Measurements from ENCODE around the gene KCNMB1.
A peak's percentile ranks its signal among the peaks of the same experiment; 100 is the strongest.

Gene KCNMB1

DNA sequence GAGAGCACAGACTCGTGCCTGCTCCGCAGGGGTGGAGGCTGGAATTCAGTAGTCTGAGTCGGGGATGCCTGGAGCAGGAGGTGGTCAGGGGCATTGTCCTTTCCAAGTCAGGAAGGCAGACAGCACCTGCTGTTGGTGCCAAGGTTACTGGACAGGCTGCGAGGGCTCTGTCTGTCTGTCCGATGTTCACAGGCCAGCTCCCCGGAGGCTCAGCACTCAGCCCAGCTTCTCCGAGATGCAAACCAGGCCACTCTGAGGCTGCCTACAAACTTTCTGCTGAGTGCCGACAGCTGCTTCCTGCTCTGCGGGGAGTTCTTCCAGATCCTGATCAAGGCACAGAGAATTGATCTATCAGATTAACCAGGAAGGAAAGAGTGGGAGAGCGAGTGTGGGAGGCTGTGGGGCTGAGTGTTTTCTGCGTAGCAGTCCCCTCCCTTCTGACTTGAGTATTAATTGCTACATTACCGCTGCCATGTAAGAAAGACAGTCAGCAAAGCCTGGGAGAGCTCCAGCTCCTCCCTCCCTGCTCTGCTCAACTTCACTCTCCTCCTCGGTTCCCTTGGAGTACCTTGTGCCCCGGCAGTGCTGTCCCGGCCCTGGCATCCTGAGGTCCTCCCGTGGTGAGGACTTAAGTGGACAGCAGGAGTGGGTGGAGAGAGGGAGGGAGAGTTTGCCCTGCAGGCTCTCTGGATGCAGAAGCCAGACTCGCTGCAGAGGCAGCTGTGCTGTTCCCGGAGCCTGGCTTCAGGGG lies 36.0 kb downstream of the KCNMB1 start:
- H3K9me3 Mint-ChIP-seq, result no peaks in the 10 kb centered on the region
- peaks cover 30% of the 10 kb centered on the region for H3K27me3 Mint-ChIP-seq
- H3K4me1 Mint-ChIP-seq (ENCODE audit: low read depth), result peaks cover 4% of the 10 kb centered on the region
- no peak overlapping the region for H3K4me3 Mint-ChIP-seq
- DNase-seq, result no peak
- H3K27ac Mint-ChIP-seq, result no peak overlapping the region
- H3K36me3 Mint-ChIP-seq (ENCODE audit: low read depth), result no peaks in the 10 kb centered on the region

DNA sequence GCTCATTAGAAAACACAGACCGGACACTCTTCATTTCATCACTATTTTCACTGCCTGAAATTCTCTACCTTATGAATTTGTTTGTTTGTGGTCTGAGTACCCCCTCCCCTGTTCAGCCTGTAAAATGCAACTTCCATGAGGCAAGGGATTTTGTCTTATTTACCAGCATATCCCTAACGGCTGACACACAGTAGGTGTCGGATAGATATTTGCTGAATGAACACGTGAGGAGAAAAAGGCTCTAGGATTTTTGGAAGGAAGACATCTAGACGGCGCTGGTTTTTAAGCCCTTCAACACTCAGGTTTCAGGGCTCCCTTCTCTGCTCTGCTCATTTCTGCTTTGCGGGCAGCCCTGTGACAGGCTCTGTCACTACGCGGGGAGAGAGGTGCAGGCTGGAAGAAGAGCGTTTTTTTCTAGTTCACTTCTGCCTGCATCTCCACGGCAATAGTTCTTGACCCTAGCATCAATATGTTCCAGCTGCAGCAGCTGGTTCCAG lies 41.0 kb downstream of the KCNMB1 start:
- no peak overlapping the region for H3K4me3 Mint-ChIP-seq

GRCh38 chr5:170347022-170347567 lies 42.1 kb downstream of the KCNMB1 start:
- DNase-seq, result peak; percentile 17
- Mint-ChIP-seq H3K4me3 (no peak overlapping the region), H3K27ac (no peak overlapping the region), H3K27me3 (peaks cover 14% of the 10 kb centered on the region), H3K9me3 (no peaks in the 10 kb centered on the region), H3K36me3 (ENCODE audit: low read depth) (no peaks in the 10 kb centered on the region), H3K4me1 (ENCODE audit: low read depth) (no peaks in the 10 kb centered on the region)

More for the DNA sequence above, 41.0 kb downstream of the KCNMB1 start:
- H3K27me3 Mint-ChIP-seq, result peaks cover 19% of the 10 kb centered on the region
- no peaks in the 10 kb centered on the region for H3K36me3 Mint-ChIP-seq (ENCODE audit: low read depth)
- no peaks in the 10 kb centered on the region for H3K9me3 Mint-ChIP-seq
- H3K4me1 Mint-ChIP-seq (ENCODE audit: low read depth), result peaks cover 2% of the 10 kb centered on the region
- H3K27ac Mint-ChIP-seq, result no peak overlapping the region
- peak; percentile 8 for DNase-seq

DNA sequence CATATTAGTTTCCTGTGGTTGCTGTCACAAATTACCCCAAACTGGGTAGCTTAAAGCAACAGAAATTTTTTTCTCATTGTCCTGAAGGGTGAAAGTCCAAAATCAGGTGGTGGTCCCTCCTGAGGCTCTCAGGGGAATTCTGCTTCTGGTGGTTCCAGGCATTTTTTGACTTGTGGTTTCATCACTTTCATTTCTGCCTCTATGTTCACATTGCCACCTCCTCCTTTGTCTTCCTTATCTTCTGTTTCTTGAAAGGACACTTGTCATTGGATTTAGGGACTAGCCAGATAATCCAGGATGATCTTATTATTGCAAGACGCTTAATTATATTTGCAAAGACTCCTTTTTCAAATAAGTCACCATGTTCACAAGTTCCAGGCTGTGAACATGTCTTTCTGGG lies 43.2 kb downstream of the KCNMB1 start:
- Mint-ChIP-seq H3K4me3 (no peak overlapping the region), H3K27ac (no peak overlapping the region), H3K9me3 (no peaks in the 10 kb centered on the region), H3K27me3 (peaks cover 10% of the 10 kb centered on the region), H3K4me1 (ENCODE audit: low read depth) (no peaks in the 10 kb centered on the region), H3K36me3 (ENCODE audit: low read depth) (no peaks in the 10 kb centered on the region)
- no peak for DNase-seq

DNA sequence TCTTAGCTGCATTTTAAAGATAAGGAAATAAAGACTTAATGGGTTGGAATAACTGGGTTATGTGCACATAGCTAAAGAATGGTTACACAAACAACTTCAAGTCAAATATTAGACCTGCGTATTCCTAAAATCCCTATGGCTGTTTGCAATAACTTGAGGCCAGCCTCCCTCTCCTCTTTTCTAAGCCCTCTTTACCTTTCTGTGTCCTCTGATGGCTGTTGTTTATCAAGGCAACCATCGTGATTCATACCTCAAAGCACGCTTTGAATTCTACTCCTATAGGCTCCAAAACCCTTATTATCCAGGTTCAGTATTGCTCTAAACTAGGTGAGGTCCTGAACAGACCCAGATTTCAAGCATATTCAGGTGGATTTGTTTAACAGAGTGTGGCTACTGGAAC lies 46.0 kb downstream of the KCNMB1 start:
- H3K27me3 Mint-ChIP-seq, result peaks cover 3% of the 10 kb centered on the region

DNA sequence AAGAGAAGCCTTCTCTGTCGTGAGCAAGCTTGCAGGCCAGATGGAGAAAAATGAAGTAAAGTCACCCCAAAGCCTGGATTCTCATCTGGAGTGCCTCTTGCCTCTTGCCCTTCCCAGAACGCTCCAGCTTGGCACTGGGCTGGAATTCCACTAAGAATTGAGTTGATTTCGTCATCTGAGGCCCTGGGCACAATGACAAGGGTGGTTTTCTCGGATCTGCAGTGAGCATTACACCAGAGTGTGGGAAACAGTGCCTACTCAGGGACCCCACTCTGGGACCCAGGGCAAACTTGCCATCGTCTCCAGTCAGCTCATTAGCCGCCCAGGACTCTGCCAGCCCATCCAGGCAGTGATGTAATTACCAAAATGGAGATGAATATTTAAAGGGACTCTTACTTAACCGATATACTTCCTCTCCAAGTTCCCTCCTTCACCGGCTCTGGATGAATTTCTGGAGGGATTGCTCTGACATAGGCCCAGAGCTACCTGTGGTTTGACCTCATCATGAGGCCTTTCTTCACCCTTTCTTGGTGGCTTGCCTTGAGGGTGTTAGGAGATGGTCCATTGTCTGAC lies 46.9 kb downstream of the KCNMB1 start:
- Mint-ChIP-seq H3K4me1 (ENCODE audit: low read depth) (peaks cover 18% of the 10 kb centered on the region), H3K36me3 (ENCODE audit: low read depth) (no peaks in the 10 kb centered on the region), H3K27me3 (no peaks in the 10 kb centered on the region), H3K27ac (no peak overlapping the region), H3K9me3 (no peaks in the 10 kb centered on the region), H3K4me3 (no peak overlapping the region)
- DNase-seq, result no peak

More for the DNA sequence above, 46.0 kb downstream of the KCNMB1 start:
- Mint-ChIP-seq H3K9me3 (no peaks in the 10 kb centered on the region), H3K36me3 (ENCODE audit: low read depth) (no peaks in the 10 kb centered on the region), H3K27ac (no peak overlapping the region), H3K4me1 (ENCODE audit: low read depth) (peaks cover 9% of the 10 kb centered on the region), H3K4me3 (no peak overlapping the region)
- no peak for DNase-seq

GRCh38 chr5:170341545-170341944 lies 47.6 kb downstream of the KCNMB1 start:
- H3K27ac Mint-ChIP-seq, result no peak overlapping the region
- no peaks in the 10 kb centered on the region for H3K9me3 Mint-ChIP-seq
- H3K4me3 Mint-ChIP-seq, result no peak overlapping the region
- H3K36me3 Mint-ChIP-seq (ENCODE audit: low read depth), result no peaks in the 10 kb centered on the region
- no peaks in the 10 kb centered on the region for H3K27me3 Mint-ChIP-seq
- peaks cover 24% of the 10 kb centered on the region for H3K4me1 Mint-ChIP-seq (ENCODE audit: low read depth)
- DNase-seq, result no peak

GRCh38 chr5:170339780-170340167 lies 49.4 kb downstream of the KCNMB1 start:
- no peak overlapping the region for H3K27ac Mint-ChIP-seq
- no peak for DNase-seq
- no peaks in the 10 kb centered on the region for H3K27me3 Mint-ChIP-seq
- H3K36me3 Mint-ChIP-seq (ENCODE audit: low read depth), result no peaks in the 10 kb centered on the region
- no peaks in the 10 kb centered on the region for H3K9me3 Mint-ChIP-seq
- peaks cover 36% of the 10 kb centered on the region for H3K4me1 Mint-ChIP-seq (ENCODE audit: low read depth)
- no peak overlapping the region for H3K4me3 Mint-ChIP-seq

DNA sequence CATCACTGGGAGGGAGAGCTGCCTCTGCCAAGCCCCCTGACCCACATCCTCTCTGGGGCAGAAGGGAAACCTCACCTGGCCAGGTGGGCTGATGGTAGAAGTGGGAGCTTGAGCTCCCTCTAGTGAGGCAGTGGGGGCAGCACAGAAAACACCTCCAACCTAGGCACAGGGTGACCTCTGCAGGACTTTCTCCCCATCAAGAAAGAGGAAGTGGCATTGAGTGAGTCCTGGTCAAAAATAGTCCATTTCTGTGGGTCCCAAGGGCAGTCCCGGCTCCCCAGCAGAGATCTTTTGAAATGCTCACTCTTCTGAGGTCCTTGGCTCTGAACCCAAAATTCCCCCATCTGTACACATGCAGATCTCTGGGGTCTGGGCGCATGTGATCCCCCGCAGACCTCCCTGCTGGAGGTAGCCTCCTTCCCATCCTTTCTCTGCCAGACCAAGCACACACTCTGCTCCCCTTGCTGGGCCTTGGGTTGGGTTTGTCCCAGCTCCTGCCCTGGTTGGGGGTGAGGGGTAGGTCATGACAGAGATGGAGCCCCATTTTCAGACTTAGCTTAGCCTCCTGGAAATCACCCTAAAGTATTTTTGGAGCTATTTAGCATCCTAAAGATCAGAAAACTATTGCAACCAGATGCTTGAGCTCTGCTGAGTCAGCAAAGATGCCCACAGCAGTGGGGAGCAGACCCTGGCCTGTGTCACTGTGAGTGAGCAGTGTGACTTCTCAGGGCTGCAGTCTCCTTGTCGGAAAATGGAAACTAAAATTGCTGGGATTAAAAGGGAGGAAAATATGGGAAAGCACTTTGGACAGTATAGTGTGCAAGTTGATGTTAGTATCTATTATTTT lies 50.0 kb downstream of the KCNMB1 start:
- Mint-ChIP-seq H3K4me1 (ENCODE audit: low read depth) (peaks cover 36% of the 10 kb centered on the region), H3K4me3 (no peak overlapping the region), H3K27ac (peak overlapping the region; percentile 67), H3K9me3 (no peaks in the 10 kb centered on the region), H3K36me3 (ENCODE audit: low read depth) (no peaks in the 10 kb centered on the region), H3K27me3 (no peaks in the 10 kb centered on the region)
- peak; percentile 78 for DNase-seq

- DNase-seq, result no peak
- no peak overlapping the region for H3K4me3 Mint-ChIP-seq
- peaks cover 36% of the 10 kb centered on the region for H3K4me1 Mint-ChIP-seq (ENCODE audit: low read depth)
- H3K27me3 Mint-ChIP-seq, result no peaks in the 10 kb centered on the region
- no peaks in the 10 kb centered on the region for H3K36me3 Mint-ChIP-seq (ENCODE audit: low read depth)
- H3K27ac Mint-ChIP-seq, result peak overlapping the region; percentile 42
- no peaks in the 10 kb centered on the region for H3K9me3 Mint-ChIP-seq
These were observed 50.9 kb downstream of the KCNMB1 start for GRCh38 chr5:170338291-170338690.

DNA sequence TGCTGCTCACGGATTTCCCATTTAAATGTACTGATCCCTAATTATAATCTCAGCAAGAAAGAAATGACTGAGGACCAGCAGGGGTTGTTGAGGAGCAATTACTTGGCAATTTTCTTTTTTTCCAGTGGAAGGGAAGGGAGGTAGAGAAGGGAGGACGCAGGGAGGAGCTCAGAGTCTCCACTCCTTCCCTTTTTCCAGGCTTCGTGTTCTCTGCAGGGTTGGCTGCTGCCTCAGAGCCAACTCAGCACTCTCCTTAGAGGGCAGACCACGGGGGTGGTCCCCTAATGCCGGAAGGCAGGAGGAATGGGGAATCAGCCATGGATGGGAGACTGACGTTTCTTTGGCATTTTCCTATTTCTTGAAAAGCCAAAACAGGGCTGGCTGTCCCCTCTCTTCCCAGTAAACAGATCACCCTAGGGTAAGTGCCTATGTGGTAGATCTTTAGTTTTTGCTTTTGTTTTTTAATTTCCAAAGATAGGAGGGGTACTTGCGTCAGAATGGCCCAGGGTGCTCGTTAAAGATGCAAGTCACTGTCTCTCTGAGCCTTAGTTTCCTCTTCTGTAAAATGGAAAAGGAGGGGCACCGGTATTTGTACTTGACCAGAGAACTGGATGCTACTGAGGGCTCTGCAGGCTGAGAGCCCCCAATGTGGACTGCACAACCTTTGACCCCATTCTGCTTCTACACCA lies 52.0 kb downstream of the KCNMB1 start:
- H3K36me3 Mint-ChIP-seq (ENCODE audit: low read depth), result no peaks in the 10 kb centered on the region
- peaks cover 36% of the 10 kb centered on the region for H3K4me1 Mint-ChIP-seq (ENCODE audit: low read depth)
- peak overlapping the region; percentile 87 for H3K27ac Mint-ChIP-seq
- H3K4me3 Mint-ChIP-seq, result no peak overlapping the region
- no peak for DNase-seq
- H3K9me3 Mint-ChIP-seq, result no peaks in the 10 kb centered on the region
- H3K27me3 Mint-ChIP-seq, result no peaks in the 10 kb centered on the region

DNA sequence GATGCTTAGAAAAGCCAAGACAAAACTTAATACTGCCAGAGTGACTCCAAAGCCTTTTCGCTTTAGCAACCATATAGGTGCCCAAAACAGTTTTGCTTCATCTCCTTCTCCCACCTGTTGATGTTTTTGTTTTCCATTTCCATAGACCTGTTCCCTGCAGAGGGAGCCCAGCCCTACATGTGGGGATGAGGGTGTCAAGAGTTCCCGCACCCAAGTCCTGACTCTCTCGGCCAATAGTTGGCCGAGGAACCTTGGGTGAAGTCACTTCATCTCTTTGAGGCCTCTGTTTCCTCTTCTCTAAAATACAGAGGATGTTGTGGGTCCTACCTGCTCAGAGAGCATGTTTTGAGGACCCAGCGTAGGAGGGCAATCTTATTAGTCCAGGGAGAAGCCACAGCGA lies 53.1 kb downstream of the KCNMB1 start:
- Mint-ChIP-seq H3K4me3 (peak overlapping the region; percentile 27), H3K27me3 (no peaks in the 10 kb centered on the region), H3K9me3 (no peaks in the 10 kb centered on the region), H3K27ac (peak overlapping the region; percentile 87), H3K4me1 (ENCODE audit: low read depth) (peaks cover 36% of the 10 kb centered on the region), H3K36me3 (ENCODE audit: low read depth) (no peaks in the 10 kb centered on the region)
- DNase-seq, result no peak

DNA sequence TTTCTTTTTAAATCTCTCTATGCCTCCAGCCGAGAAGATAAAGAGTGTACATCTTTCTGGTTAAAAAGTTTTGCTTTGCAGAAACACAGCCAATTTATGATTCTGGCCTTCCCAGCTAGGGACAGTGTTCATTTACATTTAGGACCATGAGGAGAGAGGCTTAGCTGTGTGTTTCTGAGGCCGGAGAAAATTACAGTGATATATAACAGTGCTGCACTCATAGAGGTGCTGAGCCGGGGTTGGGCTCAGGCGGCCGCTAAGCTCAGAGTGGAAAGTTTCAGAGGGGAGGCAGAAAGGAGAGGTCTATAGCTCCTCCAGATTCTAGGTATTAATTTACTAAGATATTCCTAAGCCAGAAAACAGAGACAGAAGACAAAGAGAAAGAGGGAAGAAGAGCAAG lies 54.5 kb downstream of the KCNMB1 start:
- Mint-ChIP-seq H3K4me1 (ENCODE audit: low read depth) (peaks cover 36% of the 10 kb centered on the region), H3K27me3 (no peaks in the 10 kb centered on the region), H3K9me3 (no peaks in the 10 kb centered on the region), H3K4me3 (peak overlapping the region; percentile 64), H3K36me3 (ENCODE audit: low read depth) (no peaks in the 10 kb centered on the region), H3K27ac (no peak overlapping the region)
- no peak for DNase-seq

All from activated T-cell treated with anti-CD3 and anti-CD28 coated beads, Interleukin-2, amount 50 U/mL, for 24 hours (primary cell).